ENCODE measurements around the gene VPS54.

Gene VPS54

DNA sequence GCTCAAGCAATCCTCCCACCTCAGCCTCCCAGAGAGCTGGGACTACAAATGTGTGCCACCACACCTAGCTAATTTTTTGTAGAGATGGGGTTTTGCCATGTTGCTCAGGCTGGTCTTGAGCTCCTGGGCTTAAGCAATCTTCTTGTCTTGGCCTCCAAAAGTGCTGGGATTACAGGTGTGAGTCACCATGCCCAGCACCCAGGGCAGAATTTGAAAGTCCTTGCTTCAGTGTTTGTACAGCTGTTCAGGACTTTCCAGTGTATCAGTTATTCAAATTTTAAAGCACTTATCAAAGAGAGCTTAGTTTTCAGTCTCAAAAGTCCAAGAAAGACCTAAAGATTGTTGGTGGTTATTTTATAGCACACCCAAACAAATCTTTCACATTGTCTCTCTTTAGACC, 43.6 kb upstream of the VPS54 start:
- DNase-seq (ENCODE audit: extremely low spot score): no peak
- TF ChIP-seq, protein P1, sequence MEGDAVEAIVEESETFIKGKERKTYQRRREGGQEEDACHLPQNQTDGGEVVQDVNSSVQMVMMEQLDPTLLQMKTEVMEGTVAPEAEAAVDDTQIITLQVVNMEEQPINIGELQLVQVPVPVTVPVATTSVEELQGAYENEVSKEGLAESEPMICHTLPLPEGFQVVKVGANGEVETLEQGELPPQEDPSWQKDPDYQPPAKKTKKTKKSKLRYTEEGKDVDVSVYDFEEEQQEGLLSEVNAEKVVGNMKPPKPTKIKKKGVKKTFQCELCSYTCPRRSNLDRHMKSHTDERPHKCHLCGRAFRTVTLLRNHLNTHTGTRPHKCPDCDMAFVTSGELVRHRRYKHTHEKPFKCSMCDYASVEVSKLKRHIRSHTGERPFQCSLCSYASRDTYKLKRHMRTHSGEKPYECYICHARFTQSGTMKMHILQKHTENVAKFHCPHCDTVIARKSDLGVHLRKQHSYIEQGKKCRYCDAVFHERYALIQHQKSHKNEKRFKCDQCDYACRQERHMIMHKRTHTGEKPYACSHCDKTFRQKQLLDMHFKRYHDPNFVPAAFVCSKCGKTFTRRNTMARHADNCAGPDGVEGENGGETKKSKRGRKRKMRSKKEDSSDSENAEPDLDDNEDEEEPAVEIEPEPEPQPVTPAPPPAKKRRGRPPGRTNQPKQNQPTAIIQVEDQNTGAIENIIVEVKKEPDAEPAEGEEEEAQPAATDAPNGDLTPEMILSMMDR (IDR thresholded peaks at IDR 0.05; ENCODE audit: control extremely low read depth, extremely low read depth, low read depth, missing control alignments): no peak
- POLR2A ChIA-PET: no interaction called here
- CTCF ChIA-PET: interaction anchor here (1.2 to 4.4 kb wide), 6 partner anchors 11 to 425 kb away, joined by 3 to 24 read pairs (median 5); no protein-coding TSS in a partner anchor

DNA sequence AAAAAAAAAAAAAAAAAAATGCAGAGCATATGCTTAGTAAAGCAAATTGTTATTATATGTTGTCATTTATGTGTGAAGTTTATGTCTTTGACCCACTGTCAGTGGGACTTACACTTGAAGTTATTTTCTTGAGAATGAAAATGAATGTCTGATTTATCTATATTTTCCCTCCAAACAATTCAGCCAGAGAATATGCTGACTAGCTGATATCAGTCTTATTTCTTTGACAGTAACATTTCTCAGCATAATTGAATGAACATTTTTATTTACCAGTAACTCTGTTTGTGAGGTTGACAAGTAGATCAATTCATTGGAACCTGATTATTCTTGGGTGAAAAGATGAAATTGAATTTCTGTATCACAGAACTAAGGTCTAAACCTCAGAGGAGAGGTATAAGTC, 40.0 kb upstream of the VPS54 start:
- no peak for DNase-seq (ENCODE audit: extremely low spot score)
- CTCF ChIA-PET: interaction anchor here (0.8 to 3.8 kb wide), 5 partner anchors 9 to 429 kb away, joined by 3 to 17 read pairs (median 5); no protein-coding TSS in a partner anchor

DNA sequence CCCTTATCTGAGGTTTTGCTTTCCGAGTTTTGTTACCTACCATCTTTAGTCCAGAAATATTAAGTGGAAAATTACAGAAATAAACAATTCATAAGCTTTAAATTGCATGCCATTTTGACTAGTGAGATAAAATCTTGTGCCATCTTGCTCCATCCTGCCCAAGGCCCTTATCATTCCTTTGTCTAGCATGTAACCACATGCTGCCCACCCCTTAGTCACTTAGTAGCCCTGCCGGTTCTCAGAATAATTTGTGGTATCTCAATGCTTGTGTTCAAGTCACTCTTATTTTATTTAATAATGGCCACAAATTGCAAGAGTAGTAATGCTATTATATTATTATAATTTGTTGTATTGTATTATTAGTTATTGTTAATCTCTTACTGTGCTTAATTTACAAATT, 36.8 kb upstream of the VPS54 start:
- CTCF ChIA-PET: interaction anchor here (0.7 to 3.8 kb wide), 2 partner anchors 16 to 432 kb away, joined by 3 to 13 read pairs; no protein-coding TSS in a partner anchor
- POLR2A ChIA-PET: no interaction called here
- TF ChIP-seq, protein P1 (IDR thresholded peaks at IDR 0.05; ENCODE audit: control extremely low read depth, extremely low read depth, low read depth, missing control alignments): no peak

More for the DNA sequence above, 40.0 kb upstream of the VPS54 start:
- TF ChIP-seq, protein P1 (IDR thresholded peaks at IDR 0.05; ENCODE audit: control extremely low read depth, extremely low read depth, low read depth, missing control alignments): no peak
- POLR2A ChIA-PET: no interaction called here

DNA sequence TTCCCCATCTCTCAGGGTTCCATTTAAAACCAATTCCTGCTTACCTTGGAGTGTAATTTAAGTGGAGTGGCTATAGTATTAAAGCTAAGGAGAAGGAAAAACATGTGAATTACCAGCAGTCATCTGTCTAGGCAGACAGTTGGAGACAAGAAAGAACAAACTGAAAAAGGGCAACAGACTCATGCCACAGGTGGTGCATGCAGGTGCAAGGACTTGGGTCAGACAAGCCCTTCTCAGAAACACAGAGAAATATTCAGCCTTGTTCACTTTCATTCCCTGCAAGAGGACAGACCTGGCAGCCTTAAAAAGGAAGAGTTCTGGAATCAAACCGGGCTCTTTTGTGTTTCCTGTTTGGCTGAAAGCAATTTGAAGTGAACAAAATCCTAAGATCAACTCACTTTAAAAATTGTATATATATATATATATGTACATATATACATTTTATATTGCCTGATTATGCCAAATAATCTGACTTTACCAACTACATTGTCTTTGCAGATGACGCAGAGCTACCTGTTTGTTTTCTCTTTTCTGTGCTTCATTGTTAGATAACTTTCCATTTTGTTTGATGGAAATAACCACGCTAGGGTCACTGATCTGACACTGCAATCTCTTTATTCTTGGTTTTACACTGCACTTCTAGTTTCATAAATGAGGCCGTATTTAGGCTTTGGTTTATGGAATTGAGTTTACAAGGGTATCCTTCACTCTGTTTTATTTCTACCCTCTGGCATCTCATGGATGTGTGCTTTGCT, 35.1 kb upstream of the VPS54 start:
- CTCF ChIA-PET: interaction anchor here (0.8 to 2.1 kb wide), 11 partner anchors 19 to 433 kb away, joined by 3 to 7 read pairs (median 3); no protein-coding TSS in a partner anchor
- DNase-seq (ENCODE audit: extremely low spot score): no peak
- TF ChIP-seq, protein P1 (IDR thresholded peaks at IDR 0.05; ENCODE audit: control extremely low read depth, extremely low read depth, low read depth, missing control alignments): no peak
- POLR2A ChIA-PET: no interaction called here

More for the DNA sequence above, 36.8 kb upstream of the VPS54 start:
- no peak for DNase-seq (ENCODE audit: extremely low spot score)

DNA sequence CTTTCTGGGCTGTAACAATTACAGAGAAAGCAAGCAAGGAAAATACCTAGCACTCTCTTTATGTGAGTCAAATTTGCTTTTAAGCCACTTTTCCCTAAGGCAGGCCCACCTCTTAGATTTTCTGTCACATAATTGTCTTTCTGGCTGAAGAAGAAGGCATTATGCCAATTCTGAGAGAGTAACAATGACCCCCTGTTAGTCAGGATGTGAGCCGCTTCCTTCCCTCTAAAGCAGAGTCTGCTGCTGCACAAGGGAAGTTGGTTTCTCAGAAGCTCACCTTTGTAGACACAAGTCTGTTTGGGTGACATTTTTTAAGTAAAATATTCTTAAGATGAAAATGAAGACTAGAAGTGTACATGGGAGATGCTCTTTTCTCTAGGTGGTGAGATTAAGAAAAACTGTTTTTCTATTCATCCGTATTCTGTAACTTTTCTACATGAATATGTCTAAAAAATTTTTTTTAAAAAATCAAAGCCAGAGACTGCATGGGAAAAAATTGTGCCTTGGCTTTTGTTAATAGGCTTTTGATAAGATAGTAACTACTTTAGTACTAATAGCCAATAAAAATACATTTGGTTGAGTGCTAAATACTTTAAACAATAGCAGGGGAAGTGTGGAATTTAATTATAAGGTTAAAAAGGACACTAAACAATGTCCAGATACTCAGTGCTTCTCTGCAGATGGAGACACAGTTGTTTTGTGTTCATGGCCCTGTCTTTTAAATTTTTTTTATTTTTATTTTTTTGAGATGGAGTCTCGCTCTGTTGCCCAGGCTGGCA, 33.4 kb upstream of the VPS54 start:
- DNase-seq (ENCODE audit: extremely low spot score): no peak
- CTCF ChIA-PET: interaction anchor here (1.2 to 1.9 kb wide), 4 partner anchors 56 to 435 kb away, joined by 3 to 4 read pairs (median 4); no protein-coding TSS in a partner anchor
- POLR2A ChIA-PET: no interaction called here
- TF ChIP-seq, protein P1 (IDR thresholded peaks at IDR 0.05; ENCODE audit: control extremely low read depth, extremely low read depth, low read depth, missing control alignments): no peak

DNA sequence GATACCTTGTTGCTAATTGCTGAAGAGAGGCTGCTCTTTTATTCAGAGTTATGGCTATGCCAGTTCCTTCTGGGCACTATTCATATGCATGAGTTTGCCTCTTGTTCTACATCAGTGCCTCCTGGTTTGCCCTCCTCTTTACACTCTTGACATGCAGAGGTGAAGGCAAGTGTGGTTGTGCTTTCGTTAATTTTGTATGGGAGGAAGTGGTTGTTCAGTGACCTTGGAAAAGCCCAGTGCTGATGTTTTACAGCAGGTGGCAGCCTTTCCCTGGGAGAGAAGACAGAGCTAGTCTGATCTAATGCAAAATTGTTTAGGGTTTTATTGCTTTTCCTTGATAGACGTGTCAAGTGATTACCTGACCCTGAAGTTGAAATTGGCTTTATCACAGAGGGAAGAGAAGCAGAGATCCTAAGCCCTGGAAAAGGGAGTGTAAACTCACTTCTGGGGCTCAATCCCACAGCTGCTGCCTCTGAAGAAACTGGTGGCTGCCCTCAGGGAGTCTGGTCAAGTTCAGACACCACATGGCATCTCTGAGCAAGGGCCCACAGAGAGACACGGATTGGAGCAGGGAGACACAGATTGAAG, 30.5 kb upstream of the VPS54 start:
- CTCF ChIA-PET: interaction anchor here (0.7 to 8.0 kb wide), 46 partner anchors 9 to 505 kb away, joined by 3 to 110 read pairs (median 3); partner anchors contain the start of gene AFTPH
- TF ChIP-seq, protein P1 (IDR thresholded peaks at IDR 0.05; ENCODE audit: control extremely low read depth, extremely low read depth, low read depth, missing control alignments): peak; percentile 80
- POLR2A ChIA-PET: no interaction called here
- peak; percentile 77 for DNase-seq (ENCODE audit: extremely low spot score)

Measured in GM10248 (cell line).